PC-3 (cell line): Measurements from ENCODE around the gene PEX5L. TPM values are rescaled to one million over a fixed set of nuclear protein-coding genes. Genes with fewer than 3 reads are reported as not detected.

Experiments used
- ATAC-seq: fragments of 200-7000 bp; cut with Tn5 transposase; 2 replicates; pipeline ENCODE4 v1.9.1; 2020; ENCODE audit warnings: mild to moderate bottlenecking, moderate library complexity
- BruUV-seq: library from RNA; stranded (reverse); fragments of 400-500 nt; replicated peaks from 2 replicates; lab custom pipeline; 2021; lab: Mats Ljungman, UMichigan
- CTCF ChIA-PET: fragments of 300-600 bp; sonication (Branson Sonifier 250); formaldehyde crosslinking; loops from one replicate; lab custom pipeline; 2022; ENCODE audit warnings: antibody characterized with exemption; lab: Charles Lee
- POLR2A ChIA-PET: fragments of 300-600 bp; sonication (Branson Sonifier 250); formaldehyde crosslinking; loops from one replicate; lab custom pipeline; 2022; ENCODE audit warnings: antibody characterized with exemption; ENCODE audit not compliant: unreplicated experiment; lab: Charles Lee
- DNase-seq: peaks from one replicate; pipeline ENCODE4 v3.0.0-alpha.2; 2015
- H2AFZ ChIP-seq: fragments of 300-600 bp; sonication (generic); 2 replicates; pipeline ENCODE4 v1.6.0; 2016; ENCODE audit warnings: antibody characterized with exemption, low read length
- H3F3A ChIP-seq: fragments of 300-600 bp; sonication (generic); one replicate; pipeline ENCODE4 v1.6.0; 2017; ENCODE audit warnings: antibody characterized with exemption, low read length, control low read depth, mild to moderate bottlenecking; ENCODE audit not compliant: unreplicated experiment
- H3K27ac ChIP-seq: fragments of 300-600 bp; sonication (generic); 2 replicates; pipeline ENCODE4 v1.5.1; 2016; ENCODE audit warnings: mild to moderate bottlenecking, low read length
- H3K27me3 ChIP-seq: fragments of 300-600 bp; sonication (generic); 2 replicates; pipeline ENCODE4 v1.6.1; 2016; ENCODE audit warnings: low read length, mixed read lengths
- H3K36me3 ChIP-seq: fragments of 300-600 bp; sonication (generic); 2 replicates; pipeline ENCODE4 v1.6.1; 2016; ENCODE audit warnings: low read depth, mixed run types, low read length, mixed read lengths
- H3K4me1 ChIP-seq: fragments of 300-600 bp; sonication (generic); 2 replicates; pipeline ENCODE4 v1.5.1; 2016; ENCODE audit warnings: low read length; ENCODE audit not compliant: insufficient read depth
- H3K4me2 ChIP-seq: fragments of 300-600 bp; sonication (generic); 2 replicates; pipeline ENCODE4 v1.6.0; 2016; ENCODE audit warnings: low read length
- H3K4me3 ChIP-seq: fragments of 300-600 bp; sonication (generic); 2 replicates; pipeline ENCODE4 v1.5.1; 2016; ENCODE audit warnings: mild to moderate bottlenecking, low read length, mixed read lengths
- H3K79me2 ChIP-seq: fragments of 300-600 bp; sonication (generic); 2 replicates; pipeline ENCODE4 v1.6.1; 2017; ENCODE audit warnings: low read length, mixed read lengths
- H3K9ac ChIP-seq: fragments of 300-600 bp; sonication (generic); 2 replicates; pipeline ENCODE4 v1.6.0; 2016; ENCODE audit warnings: mild to moderate bottlenecking, low read length
- H3K9me2 ChIP-seq: fragments of 300-600 bp; sonication (generic); replicated peaks from 2 replicates; pipeline ENCODE4 v1.6.1; 2016; ENCODE audit warnings: mixed run types, low read length, mixed read lengths
- H3K9me3 ChIP-seq: fragments of 300-600 bp; sonication (generic); 2 replicates; pipeline ENCODE4 v1.6.1; 2016; ENCODE audit warnings: low read length, mixed read lengths
- H4K20me1 ChIP-seq: fragments of 300-600 bp; sonication (generic); 2 replicates; pipeline ENCODE4 v1.6.1; 2016; ENCODE audit warnings: low read length, mixed read lengths
- CTCF ChIP-seq: fragments of 300-600 bp; sonication (generic); conservative IDR thresholded peaks from 2 replicates; pipeline ENCODE4 v1.5.1; 2017; ENCODE audit warnings: antibody characterized with exemption, low read depth, mild to moderate bottlenecking, low read length
- EZH2 ChIP-seq: fragments of 300-600 bp; sonication (generic); IDR thresholded peaks from one replicate; pipeline ENCODE4 v1.6.1; 2017; ENCODE audit warnings: antibody characterized with exemption, mild to moderate bottlenecking, low read length; ENCODE audit not compliant: unreplicated experiment
- EZH2phosphoT487 ChIP-seq: fragments of 300-600 bp; sonication (generic); IDR thresholded peaks from 2 replicates; pipeline ENCODE4 v1.6.1; 2018; ENCODE audit warnings: mild to moderate bottlenecking, antibody characterized with exemption, low read length, borderline replicate concordance
- intact Hi-C: fragments of 100-400 bp; cut with micrococcal nuclease; formaldehyde crosslinking; loops from 2 replicates; pipeline ENCODE4 v1.9.0; 2023
- total RNA-seq: library from RNA; depleted of rRNA; stranded (reverse); fragments of >200 nt; gene quantifications from 2 replicates; pipeline ENCODE4 v1.2.3, GENCODE V29; 2014

PEX5L gene
- total RNA-seq, 1 experiment from 2014 or later: 0.69 TPM

GRCh38 chr3:179868715-179869114 lies 168.0 kb downstream of the PEX5L start:
- no peaks in the 10 kb centered on the region for H4K20me1 ChIP-seq
- H3K9me2 ChIP-seq: no peaks in the 10 kb centered on the region
- DNase-seq (no peak), ATAC-seq (no peak)
- CTCF ChIA-PET: no interaction called here
- H3K27me3 ChIP-seq: no peaks in the 10 kb centered on the region
- TF ChIP-seq EZH2phosphoT487: no peak
- H3K36me3 ChIP-seq: no peaks in the 10 kb centered on the region
- H3F3A ChIP-seq: no peaks in the 10 kb centered on the region
- H2AFZ ChIP-seq: no peak overlapping the region
- no peak overlapping the region for H3K4me2 ChIP-seq
- POLR2A ChIA-PET: no interaction called here
- H3K9me3 ChIP-seq: no peaks in the 10 kb centered on the region
- no peaks in the 10 kb centered on the region for H3K4me1 ChIP-seq
- intact Hi-C loops: no loop called here
- no peak overlapping the region for H3K9ac ChIP-seq
- no peaks in the 10 kb centered on the region for H3K79me2 ChIP-seq
- no TSS peak for BruUV-seq
- no peak overlapping the region for H3K27ac ChIP-seq
- H3K4me3 ChIP-seq: no peak overlapping the region

GRCh38 chr3:179867961-179868360 lies 168.8 kb downstream of the PEX5L start:
- POLR2A ChIA-PET: no interaction called here
- no peaks in the 10 kb centered on the region for H3K4me1 ChIP-seq
- DNase-seq (no peak), ATAC-seq (no peak)
- no peaks in the 10 kb centered on the region for H3K79me2 ChIP-seq
- H3K4me2 ChIP-seq: no peak overlapping the region
- TF ChIP-seq EZH2phosphoT487 (no peak), CTCF (no peak), EZH2 (no peak)
- H3K9me2 ChIP-seq: no peaks in the 10 kb centered on the region
- CTCF ChIA-PET: no interaction called here
- no peaks in the 10 kb centered on the region for H3F3A ChIP-seq
- H3K9me3 ChIP-seq: no peaks in the 10 kb centered on the region
- BruUV-seq: no TSS peak
- H3K4me3 ChIP-seq: no peak overlapping the region
- H3K36me3 ChIP-seq: no peaks in the 10 kb centered on the region
- no peak overlapping the region for H3K9ac ChIP-seq
- H3K27me3 ChIP-seq: no peaks in the 10 kb centered on the region
- H2AFZ ChIP-seq: no peak overlapping the region
- no peaks in the 10 kb centered on the region for H4K20me1 ChIP-seq
- no peak overlapping the region for H3K27ac ChIP-seq
- intact Hi-C loops: no loop called here

- H3K27me3 ChIP-seq: no peaks in the 10 kb centered on the region
- no peak overlapping the region for H3K9ac ChIP-seq
- H3K4me3 ChIP-seq: no peak overlapping the region
- no peak for TF ChIP-seq EZH2phosphoT487
- no peak for TF ChIP-seq EZH2
- no peak for TF ChIP-seq CTCF
- H3K79me2 ChIP-seq: no peaks in the 10 kb centered on the region
- H3K27ac ChIP-seq: no peak overlapping the region
- no peaks in the 10 kb centered on the region for H4K20me1 ChIP-seq
- H3K4me2 ChIP-seq: no peak overlapping the region
- no peak overlapping the region for H2AFZ ChIP-seq
- ChIA-PET CTCF (no interaction called here), POLR2A (no interaction called here)
- no peak for ATAC-seq
- no peaks in the 10 kb centered on the region for H3F3A ChIP-seq
- no peak for DNase-seq
- no TSS peak for BruUV-seq
- H3K4me1 ChIP-seq: no peaks in the 10 kb centered on the region
- intact Hi-C loops: no loop called here
- no peaks in the 10 kb centered on the region for H3K9me2 ChIP-seq
- H3K36me3 ChIP-seq: no peaks in the 10 kb centered on the region
- no peaks in the 10 kb centered on the region for H3K9me3 ChIP-seq
Observed at GRCh38 chr3:179865861-179866505, 170.8 kb downstream of the PEX5L start.
